Naive B cell (primary cell): ENCODE results near the gene YWHAE. TPM values are rescaled to one million over a fixed set of nuclear protein-coding genes. Genes with fewer than 3 reads are reported as not detected.

ENCODE experiments used
- ATAC-seq, 2 donors: fragments of 150-1000 bp; cut with Tn5 transposase; 2 replicates each; pipeline ENCODE4 v1.10.0; 2021; ENCODE audit warnings: low read depth in 2 of 2, mild to moderate bottlenecking in 2 of 2, moderate library complexity in 2 of 2
- DNase-seq: peaks from one replicate; pipeline ENCODE4 v3.0.0; 2022
- H3K27ac Mint-ChIP-seq, 6 donors: one replicate each; pipeline ENCODE4 v1.8.0; 2020 to 2022; ENCODE audit warnings: mild to moderate bottlenecking in 6 of 6, mixed read lengths in 6 of 6, moderate library complexity in 5 of 6, inconsistent platforms in 2 of 6
- H3K27me3 Mint-ChIP-seq, 3 donors: one replicate each; pipeline ENCODE4 v1.8.0; 2021 to 2022; ENCODE audit warnings: mixed read lengths in 3 of 3, mild to moderate bottlenecking in 1 of 3
- H3K36me3 Mint-ChIP-seq, 2 donors: one replicate each; pipeline ENCODE4 v1.8.0; 2020 to 2022; ENCODE audit warnings: mixed read lengths in 2 of 2, inconsistent platforms in 1 of 2, mild to moderate bottlenecking in 1 of 2
- H3K4me1 Mint-ChIP-seq, 3 donors: one replicate each; pipeline ENCODE4 v1.8.0; 2020 to 2022; ENCODE audit warnings: mixed read lengths in 3 of 3, inconsistent platforms in 1 of 3, mild to moderate bottlenecking in 1 of 3, moderate library complexity in 1 of 3
- H3K4me3 Mint-ChIP-seq, 8 donors: one replicate each; pipeline ENCODE4 v1.8.0; 2020 to 2022; ENCODE audit warnings: mild to moderate bottlenecking in 8 of 8, mixed read lengths in 8 of 8, moderate library complexity in 8 of 8, inconsistent platforms in 2 of 8
- H3K9me3 Mint-ChIP-seq, 7 donors: one replicate each; pipeline ENCODE4 v1.8.0; 2020 to 2022; ENCODE audit warnings: mixed read lengths in 7 of 7, mild to moderate bottlenecking in 5 of 7, inconsistent platforms in 2 of 7, moderate library complexity in 1 of 7
- polyA plus RNA-seq, 6 donors: library from polyadenylated mRNA; unstranded; fragments of 300-500 nt; fragmentation: Illumina TruSeq; gene quantifications; one replicate each; pipeline ENCODE4 v1.2.3, GENCODE V29; 2021; ENCODE audit warnings: low read depth in 6 of 6

The YWHAE gene
- polyA plus RNA-seq, 6 donors from 2014 or later: 41.6 to 51.5 (median 44.8) TPM

GRCh38 chr17:1301546-1301945 lies 98.5 kb downstream of the YWHAE start:
- no peaks in the 10 kb centered on the region for H3K36me3 Mint-ChIP-seq
- no peak for DNase-seq
- no peak overlapping the region for H3K4me3 Mint-ChIP-seq
- H3K27me3 Mint-ChIP-seq: peaks cover 15 to 44% (median 22%) of the 10 kb centered on the region in 3 donors
- no peaks in the 10 kb centered on the region for H3K9me3 Mint-ChIP-seq
- H3K27ac Mint-ChIP-seq: no peak overlapping the region
- peaks cover 0 to 23% (median 0%) of the 10 kb centered on the region in 3 donors for H3K4me1 Mint-ChIP-seq
- no peak for ATAC-seq

DNA sequence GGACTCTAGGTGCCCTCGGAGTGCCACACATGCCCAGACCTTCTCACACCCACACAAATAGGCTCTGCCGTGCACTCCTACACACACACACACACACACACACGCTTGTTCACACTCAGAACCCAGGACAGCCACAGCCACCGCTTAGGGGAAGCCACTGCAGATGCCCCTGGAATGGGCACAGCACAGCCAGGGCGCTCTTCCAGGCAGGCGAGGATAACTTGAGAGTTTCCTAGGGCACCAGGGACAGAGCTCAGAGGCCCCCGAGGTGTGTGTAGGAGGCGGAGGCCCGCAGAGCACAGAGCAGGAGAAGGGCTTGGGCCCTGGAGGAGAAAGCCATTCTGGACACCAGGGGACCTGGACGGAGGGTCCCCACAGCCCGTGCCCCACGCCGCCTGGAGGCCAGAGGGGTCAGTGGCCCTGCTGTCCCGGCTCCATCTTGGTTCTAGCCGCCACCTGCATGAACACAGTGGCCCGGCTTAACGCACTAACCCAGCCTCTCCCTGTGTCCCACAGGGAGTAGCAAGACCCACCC lies 99.6 kb downstream of the YWHAE start:
- H3K27me3 Mint-ChIP-seq: peaks cover 6 to 33% (median 14%) of the 10 kb centered on the region in 3 donors
- no peak overlapping the region for H3K4me3 Mint-ChIP-seq

GRCh38 chr17:1299552-1300370 lies 100.3 kb downstream of the YWHAE start:
- no peak overlapping the region for H3K4me3 Mint-ChIP-seq
- no peaks in the 10 kb centered on the region for H3K36me3 Mint-ChIP-seq
- DNase-seq: no peak
- peaks cover 0 to 30% (median 0%) of the 10 kb centered on the region in 3 donors for H3K4me1 Mint-ChIP-seq
- H3K9me3 Mint-ChIP-seq: no peaks in the 10 kb centered on the region
- no peak overlapping the region for H3K27ac Mint-ChIP-seq
- H3K27me3 Mint-ChIP-seq: peaks cover 6 to 33% (median 13%) of the 10 kb centered on the region in 3 donors
- ATAC-seq: no peak

More for the DNA sequence above, 99.6 kb downstream of the YWHAE start:
- ATAC-seq: no peak
- no peaks in the 10 kb centered on the region for H3K36me3 Mint-ChIP-seq
- no peaks in the 10 kb centered on the region for H3K9me3 Mint-ChIP-seq
- DNase-seq: no peak
- no peak overlapping the region for H3K27ac Mint-ChIP-seq
- peaks cover 0 to 27% (median 0%) of the 10 kb centered on the region in 3 donors for H3K4me1 Mint-ChIP-seq

- DNase-seq (no peak), ATAC-seq (peak; percentile 41 to 57)
- Mint-ChIP-seq H3K9me3 (peaks cover 0 to under 1% (median 0%) of the 10 kb centered on the region in 7 donors), H3K4me1 (peaks cover 8 to 41% (median 11%) of the 10 kb centered on the region in 3 donors), H3K36me3 (no peaks in the 10 kb centered on the region), H3K27ac (no peak overlapping the region), H3K27me3 (peaks cover 6 to 33% (median 13%) of the 10 kb centered on the region in 3 donors), H3K4me3 (no peak overlapping the region)
Measured at GRCh38 chr17:1298606-1299005, 101.4 kb downstream of the YWHAE start.

Other genes starting within 250 kb of the YWHAE start
- gene ABR, start 220.2 kb downstream of the YWHAE start, polyA plus RNA-seq: 10 to 100 TPM in 5 of 6 donors, 1 to 10 TPM in 1; 4.3 to 47.2 (median 28.1) TPM
- gene BHLHA9, start 129.8 kb downstream of the YWHAE start, polyA plus RNA-seq: not detected
- gene TRARG1, start 120.6 kb downstream of the YWHAE start, polyA plus RNA-seq: not detected
- gene CRK, start 56.0 kb upstream of the YWHAE start, polyA plus RNA-seq: 10 to 100 TPM; 28.1 to 34.6 (median 32.3) TPM
- gene MYO1C, start 92.5 kb upstream of the YWHAE start, polyA plus RNA-seq: 10 to 100 TPM; 12.0 to 32.5 (median 21.4) TPM
- 100 to 1,000 TPM in 1 of 6 donors, 10 to 100 TPM in 5; 57.0 to 102 (median 61.1) TPM for gene INPP5K, start 116.4 kb upstream of the YWHAE start, polyA plus RNA-seq
- gene PITPNA, start 162.6 kb upstream of the YWHAE start, polyA plus RNA-seq: 10 to 100 TPM; 25.2 to 44.0 (median 35.2) TPM
- 10 to 100 TPM; 18.4 to 36.4 (median 29.1) TPM for gene SLC43A2, start 228.6 kb upstream of the YWHAE start, polyA plus RNA-seq
- gene SCARF1, start 245.5 kb upstream of the YWHAE start, polyA plus RNA-seq: under 1 TPM in 2 of 6 donors, not detected in 4; 0.13 to 0.32 TPM
- gene RILP, start 249.6 kb upstream of the YWHAE start, polyA plus RNA-seq: 1 to 10 TPM in 4 of 6 donors, under 1 TPM in 1, not detected in 1; 0.97 to 1.9 (median 1.3) TPM